ENCODE measurements around the gene NUCKS1.

GRCh38 chr1:205777994-205778393 is 28.0 kb upstream of the NUCKS1 start:
- no peak for TF ChIP-seq CTCF (IDR thresholded peaks at IDR 0.05)
- no peak for TF ChIP-seq ATF3 (CRISPR knock-in tag; conservative IDR thresholded peaks at IDR 0.05)
- no peak for TF ChIP-seq ZNF425 (CRISPR knock-in tag; conservative IDR thresholded peaks at IDR 0.05)
- no peak for TF ChIP-seq CREB1 (CRISPR knock-in tag; IDR thresholded peaks at IDR 0.05)
- TF ChIP-seq CBFB (CRISPR knock-in tag; IDR thresholded peaks at IDR 0.05; ENCODE audit: low read depth): no peak
- no peak for TF ChIP-seq TEAD4 (CRISPR knock-in tag; IDR thresholded peaks at IDR 0.05)
- TF ChIP-seq NR3C1 (CRISPR knock-in tag; conservative IDR thresholded peaks at IDR 0.05; ENCODE audit: low read depth): no peak
- no peak for TF ChIP-seq PRDM15 (CRISPR knock-in tag; IDR thresholded peaks at IDR 0.05)
- no peak for TF ChIP-seq ZNF263 (CRISPR knock-in tag; IDR thresholded peaks at IDR 0.05; ENCODE audit: low read depth)
- TF ChIP-seq MAX (CRISPR knock-in tag; IDR thresholded peaks at IDR 0.05): no peak
- TF ChIP-seq MLX (CRISPR knock-in tag; IDR thresholded peaks at IDR 0.05): no peak
- TF ChIP-seq ZBTB21 (CRISPR knock-in tag; IDR thresholded peaks at IDR 0.05; ENCODE audit: borderline replicate concordance): no peak
- no peak for TF ChIP-seq IRF2 (CRISPR knock-in tag; IDR thresholded peaks at IDR 0.05; ENCODE audit: borderline replicate concordance, low read depth)
